Choroid plexus epithelial cell (primary cell): ENCODE measurements around the gene CDC42EP5.

Source experiments
- DNase-seq: peaks from one replicate; pipeline ENCODE4 v3.0.0-alpha.2; 2010; ENCODE audit warnings: low read depth
- H3K4me3 ChIP-seq: 2 replicates; pipeline ENCODE4 v1.5.1; 2011; ENCODE audit warnings: low read depth, mild to moderate bottlenecking, control low read depth, low read length, moderate library complexity
- TF ChIP-seq, protein P1 (sequence below): conservative IDR thresholded peaks from 2 replicates; pipeline ENCODE4 v1.5.1; 2011; ENCODE audit warnings: low read depth, mild to moderate bottlenecking, control low read depth, inconsistent platforms, low read length, moderate library complexity

The CDC42EP5 gene

DNA sequence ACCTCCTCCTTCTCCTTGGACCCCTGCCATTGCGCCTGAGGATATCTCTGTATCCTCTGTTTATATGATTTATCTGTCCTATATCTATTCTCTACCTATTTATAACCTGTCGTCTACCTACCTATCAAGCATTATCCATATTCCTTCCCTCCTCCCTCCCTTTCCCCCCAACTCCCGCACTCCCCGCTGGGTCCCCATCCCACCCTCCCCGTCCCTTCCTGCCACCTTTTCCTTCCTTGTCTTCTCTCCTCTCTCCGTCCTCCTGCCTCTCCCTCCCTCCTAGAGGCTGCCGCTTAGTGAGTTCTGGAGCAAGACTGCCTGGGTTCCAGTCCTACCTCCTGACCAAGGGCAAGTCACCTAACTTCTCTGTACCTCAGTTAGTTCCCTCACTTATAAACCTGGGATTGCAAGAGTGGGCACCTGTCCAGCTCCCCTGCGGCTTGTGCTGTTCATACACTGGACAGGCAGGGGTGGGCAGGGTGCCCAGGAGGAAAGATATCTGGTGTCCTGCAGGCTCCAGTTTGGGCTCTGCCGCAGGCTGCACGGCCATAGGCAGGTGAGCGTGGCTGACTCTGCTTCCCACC, 41.7 kb downstream of the CDC42EP5 start:
- TF ChIP-seq, protein P1, sequence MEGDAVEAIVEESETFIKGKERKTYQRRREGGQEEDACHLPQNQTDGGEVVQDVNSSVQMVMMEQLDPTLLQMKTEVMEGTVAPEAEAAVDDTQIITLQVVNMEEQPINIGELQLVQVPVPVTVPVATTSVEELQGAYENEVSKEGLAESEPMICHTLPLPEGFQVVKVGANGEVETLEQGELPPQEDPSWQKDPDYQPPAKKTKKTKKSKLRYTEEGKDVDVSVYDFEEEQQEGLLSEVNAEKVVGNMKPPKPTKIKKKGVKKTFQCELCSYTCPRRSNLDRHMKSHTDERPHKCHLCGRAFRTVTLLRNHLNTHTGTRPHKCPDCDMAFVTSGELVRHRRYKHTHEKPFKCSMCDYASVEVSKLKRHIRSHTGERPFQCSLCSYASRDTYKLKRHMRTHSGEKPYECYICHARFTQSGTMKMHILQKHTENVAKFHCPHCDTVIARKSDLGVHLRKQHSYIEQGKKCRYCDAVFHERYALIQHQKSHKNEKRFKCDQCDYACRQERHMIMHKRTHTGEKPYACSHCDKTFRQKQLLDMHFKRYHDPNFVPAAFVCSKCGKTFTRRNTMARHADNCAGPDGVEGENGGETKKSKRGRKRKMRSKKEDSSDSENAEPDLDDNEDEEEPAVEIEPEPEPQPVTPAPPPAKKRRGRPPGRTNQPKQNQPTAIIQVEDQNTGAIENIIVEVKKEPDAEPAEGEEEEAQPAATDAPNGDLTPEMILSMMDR, result no peak
- DNase-seq, result peak; percentile 72
- no peak overlapping the region for H3K4me3 ChIP-seq

DNA sequence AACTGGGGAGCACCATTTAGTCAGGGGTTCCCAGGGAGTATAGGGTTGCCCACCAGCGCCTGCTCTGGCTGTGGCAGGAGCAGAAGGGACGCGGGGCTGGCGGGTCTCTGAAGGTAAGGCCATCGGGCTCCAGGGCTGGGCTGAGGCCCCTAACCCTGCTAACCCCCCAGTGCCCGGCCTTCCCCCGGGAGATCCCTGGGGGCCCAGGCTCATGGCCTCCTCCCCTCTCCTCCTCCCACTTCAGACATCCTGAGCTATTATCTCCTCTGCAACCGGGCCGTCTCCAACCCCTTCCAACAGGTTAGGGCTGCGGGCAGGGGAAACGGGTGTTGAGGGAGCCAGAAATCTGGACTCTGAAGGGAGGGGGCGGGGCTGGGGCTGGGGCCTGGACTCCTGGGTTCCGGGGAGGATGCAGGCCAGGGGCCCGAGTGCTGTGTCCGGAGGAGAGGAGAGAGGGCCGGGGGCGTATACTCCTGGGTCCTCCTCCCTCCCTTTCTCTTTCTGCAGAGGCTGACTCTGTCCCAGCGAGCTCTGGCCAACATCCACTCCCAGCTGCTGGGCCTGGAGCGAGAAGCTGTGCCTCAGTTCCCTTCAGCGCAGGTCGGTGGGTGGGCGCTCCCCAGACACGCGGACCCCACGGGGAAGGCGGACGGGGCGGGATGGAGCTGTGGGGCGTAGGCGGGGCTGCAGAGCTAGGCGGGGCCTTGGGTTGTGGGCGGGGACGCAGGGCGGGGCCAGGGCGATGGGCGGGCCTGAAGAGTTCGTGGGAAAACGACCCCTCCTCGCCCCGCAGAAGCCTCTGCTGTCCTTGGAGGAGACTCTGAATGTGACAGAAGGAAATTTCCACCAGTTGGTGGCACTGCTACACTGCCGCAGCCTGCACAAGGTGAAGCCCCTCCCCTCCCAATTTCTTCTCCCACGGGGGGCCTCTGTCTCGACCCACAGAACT, 42.5 kb downstream of the CDC42EP5 start:
- peak; percentile 52 for DNase-seq
- TF ChIP-seq, protein P1, result peak; percentile 15
- H3K4me3 ChIP-seq, result peak overlapping the region; percentile 14

DNA sequence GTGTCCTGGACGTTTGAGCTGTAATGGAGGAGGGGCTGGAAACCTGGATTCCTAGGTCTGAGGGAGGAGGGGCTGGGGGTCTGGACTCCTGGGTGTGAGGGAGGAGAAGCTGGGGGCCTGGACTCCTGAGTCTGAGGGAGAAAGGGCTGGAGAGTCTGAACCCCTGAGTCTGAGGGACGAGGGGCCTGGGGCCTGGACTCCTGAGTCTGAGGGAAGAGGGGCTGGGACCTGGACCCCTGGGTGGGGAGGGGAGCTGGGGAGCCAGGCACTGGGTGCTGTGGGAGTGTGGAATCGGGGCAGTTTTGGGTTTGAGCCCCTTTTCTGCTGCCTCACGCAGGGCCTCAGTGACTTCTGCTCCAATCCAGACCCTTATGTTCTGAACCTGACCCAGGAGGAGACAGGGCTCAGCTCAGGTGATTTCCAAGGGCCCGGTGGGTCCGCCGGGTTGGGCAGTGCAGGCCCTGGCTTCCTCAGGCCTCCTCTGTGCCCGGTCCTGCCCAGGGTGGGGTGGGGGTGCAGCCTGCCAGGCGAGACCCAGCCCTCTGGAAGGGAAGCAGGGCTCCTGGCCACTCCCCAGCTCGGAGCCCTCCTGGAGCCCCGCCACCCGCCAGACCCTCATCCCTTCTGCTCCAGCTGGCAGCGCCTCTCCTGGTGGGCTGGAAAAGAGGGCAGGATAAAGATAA, 43.4 kb downstream of the CDC42EP5 start:
- TF ChIP-seq, protein P1, result no peak
- no peak for DNase-seq
- no peak overlapping the region for H3K4me3 ChIP-seq

DNA sequence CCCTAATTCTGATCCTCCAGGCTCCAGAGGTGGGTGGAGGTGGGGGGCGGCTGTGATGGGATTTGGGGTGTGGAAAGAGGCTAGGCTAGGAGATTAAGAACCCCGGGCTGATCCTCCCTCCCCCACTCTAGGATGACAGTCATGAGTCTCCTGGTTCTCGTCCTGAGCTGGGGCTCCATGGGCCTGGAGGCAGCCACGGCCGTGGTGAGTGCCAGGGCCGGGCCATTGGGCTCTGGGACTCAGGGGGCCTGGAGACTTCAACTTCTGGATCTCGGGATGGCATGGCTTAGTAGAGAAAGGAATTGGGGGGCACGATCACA, 44.0 kb downstream of the CDC42EP5 start:
- DNase-seq, result no peak
- TF ChIP-seq, protein P1, result no peak
- no peak overlapping the region for H3K4me3 ChIP-seq

DNA sequence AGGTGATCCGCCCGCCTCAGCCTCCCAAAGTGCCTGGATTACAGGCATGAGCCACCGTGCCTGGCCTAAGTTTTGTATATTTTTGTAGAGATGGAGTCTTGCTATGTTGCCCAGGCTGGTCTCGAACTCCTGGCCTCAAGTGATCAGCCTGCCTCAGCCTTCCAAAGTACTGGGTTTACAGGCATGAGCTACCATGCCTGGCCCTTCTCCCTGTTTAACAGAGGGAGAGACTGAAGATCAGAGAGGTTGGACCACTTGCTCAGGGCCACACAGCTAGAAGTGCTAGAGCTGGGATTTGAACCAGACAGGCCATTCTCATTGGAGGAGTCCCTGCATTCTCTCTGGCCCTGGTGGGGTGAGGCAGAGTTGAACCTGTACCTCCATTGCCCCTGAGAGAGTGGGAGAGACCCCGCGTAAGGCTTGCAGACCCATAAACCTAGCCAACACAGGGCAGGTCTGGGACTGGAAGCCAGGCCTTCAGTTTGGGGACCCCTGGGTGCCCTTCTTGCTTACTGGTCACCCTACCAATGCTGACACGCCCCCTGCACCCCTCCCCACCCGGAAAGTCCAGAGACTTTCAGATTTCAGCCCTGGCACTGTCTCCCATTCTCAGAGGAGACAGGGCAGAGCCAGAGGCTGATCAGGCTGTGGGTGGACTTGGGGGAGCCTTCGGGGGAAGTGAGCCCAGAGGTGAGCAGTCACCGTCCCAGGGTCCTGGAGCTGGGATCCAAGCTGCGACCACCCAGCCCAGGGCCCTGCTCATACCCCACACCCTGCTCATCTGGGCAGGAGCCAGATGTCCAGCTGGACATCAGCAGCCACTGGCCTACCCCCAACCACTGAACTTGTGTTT, 44.5 kb downstream of the CDC42EP5 start:
- TF ChIP-seq, protein P1, result no peak
- no peak for DNase-seq
- H3K4me3 ChIP-seq, result no peak overlapping the region

DNA sequence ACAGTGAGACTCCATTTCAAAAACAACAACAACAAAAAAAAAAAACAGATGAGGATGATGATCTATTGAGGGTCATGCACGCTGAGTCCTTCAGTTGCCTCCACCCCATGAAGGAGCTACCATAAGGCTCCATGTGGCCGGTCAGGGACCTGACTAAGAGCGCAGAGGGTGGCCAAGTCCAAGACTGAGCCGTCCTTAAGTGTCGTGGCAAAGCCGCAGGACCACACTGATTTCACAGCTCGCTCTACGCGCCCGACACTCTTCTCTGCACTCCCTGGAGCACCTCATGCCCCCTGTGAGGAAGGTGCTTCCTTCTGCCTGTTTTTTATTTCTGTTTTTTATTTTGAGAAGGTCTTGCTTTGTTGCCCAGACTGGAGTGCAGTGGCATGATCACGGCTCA, 45.5 kb downstream of the CDC42EP5 start:
- TF ChIP-seq, protein P1, result no peak
- no peak overlapping the region for H3K4me3 ChIP-seq
- no peak for DNase-seq
